T-helper 1 cell treated with Interleukin-12 subunit alpha and Interleukin-12 subunit beta and Interleukin-4 antibody, amounts not matched to agents 30 ng/mL and 1 ng/mL, for 36 hours (primary cell): ENCODE results near the gene MR1. TPM values are rescaled to one million over a fixed set of nuclear protein-coding genes. Genes with fewer than 3 reads are reported as not detected.
"Not testable (repeated sequence)": the region's sequence is repeated elsewhere in the genome, so short reads cannot be mapped to it uniquely, and the experiment has no call there.

Source experiments
- intact Hi-C: fragments of 100-400 bp; cut with micrococcal nuclease; formaldehyde crosslinking; loops from one replicate; pipeline ENCODE4 v1.15.1; 2024
- total RNA-seq: library from RNA; stranded (reverse); gene quantifications from 2 replicates; pipeline ENCODE4 v1.2.3, GENCODE V29; 2022

MR1 gene
- total RNA-seq, 1 donor from 2014 or later, result 39.7 TPM

- intact Hi-C loops, result loop anchor here (2.0 to 10.0 kb wide), 4 partner anchors 21 to 2003 kb away; partner anchors contain the start of genes AXDND1, FAM20B and NPL
Observed at GRCh38 chr1:181028196-181028595, 5.6 kb upstream of the MR1 start.

- intact Hi-C loops, result loop anchor here (2.0 to 10.0 kb wide), 4 partner anchors 20 to 2004 kb away; partner anchors contain the start of genes AXDND1, FAM20B and NPL
Observed at GRCh38 chr1:181028615-181029014, 5.2 kb upstream of the MR1 start.

GRCh38 chr1:181032535-181032934, 1.2 kb upstream of the MR1 start:
- intact Hi-C loops, result loop anchor here (5.0 to 10.0 kb wide), 4 partner anchors 392 to 1080 kb away; partner anchors contain the start of genes CEP350 and QSOX1

GRCh38 chr1:181033128-181033798, 520 bp upstream of the MR1 start:
- intact Hi-C loops, result loop anchor here (1.0 to 10.0 kb wide), 7 partner anchors 10 to 1081 kb away; partner anchors contain the start of genes CEP350, IER5 and QSOX1

- intact Hi-C loops, result loop anchor here (5.0 to 10.0 kb wide), 3 partner anchors 362 to 880 kb away; partner anchors contain the start of gene QSOX1
Observed at GRCh38 chr1:181035210-181035609, 1.4 kb downstream of the MR1 start.

GRCh38 chr1:181036107-181036836, 2.5 kb downstream of the MR1 start:
- intact Hi-C loops, result loop anchor here (5.0 to 10.0 kb wide), 3 partner anchors 361 to 881 kb away; partner anchors contain the start of gene QSOX1

GRCh38 chr1:181037386-181037785, 3.6 kb downstream of the MR1 start:
- intact Hi-C loops, result loop anchor here (5.0 to 10.0 kb wide), 3 partner anchors 360 to 883 kb away; partner anchors contain the start of gene QSOX1

- intact Hi-C loops, result loop anchor here (1.0 to 10.0 kb wide), 9 partner anchors 16 to 884 kb away; partner anchors contain the start of genes IER5, QSOX1 and STX6
Observed at GRCh38 chr1:181038399-181038873, 4.7 kb downstream of the MR1 start.

GRCh38 chr1:181040284-181040865, 6.6 kb downstream of the MR1 start:
- intact Hi-C loops, result no loop called here

- intact Hi-C loops, result no loop called here
Observed at GRCh38 chr1:181043025-181043888, 9.5 kb downstream of the MR1 start.

- intact Hi-C loops, result loop anchor here (1.0 to 2.0 kb wide), 5 partner anchors 10 to 98 kb away; no protein-coding TSS in a partner anchor
Observed at GRCh38 chr1:181044449-181044966, 10.7 kb downstream of the MR1 start.

GRCh38 chr1:181045946-181046345, 12.2 kb downstream of the MR1 start:
- intact Hi-C loops, result loop anchor here (2.0 kb wide), 1 partner anchor 17 kb away; no protein-coding TSS in a partner anchor

GRCh38 chr1:181049378-181049777, 15.6 kb downstream of the MR1 start:
- intact Hi-C loops, result loop anchor here (2.0 kb wide), 1 partner anchor 21 kb away; no protein-coding TSS in a partner anchor

- intact Hi-C loops, result no loop called here
Observed at GRCh38 chr1:181050922-181051321, 17.1 kb downstream of the MR1 start.

GRCh38 chr1:181056560-181056959, 22.8 kb downstream of the MR1 start:
- intact Hi-C loops, result no loop called here

GRCh38 chr1:181057079-181057478, 23.3 kb downstream of the MR1 start:
- intact Hi-C loops, result no loop called here

- intact Hi-C loops, result no loop called here
Observed at GRCh38 chr1:181059435-181059834, 25.7 kb downstream of the MR1 start.

GRCh38 chr1:181060066-181060465, 26.3 kb downstream of the MR1 start:
- intact Hi-C loops, result no loop called here

- intact Hi-C loops, result not testable (repeated sequence)
Observed at GRCh38 chr1:181060947-181061346, 27.2 kb downstream of the MR1 start.

GRCh38 chr1:181061487-181061886, 27.7 kb downstream of the MR1 start:
- intact Hi-C loops, result no loop called here
